Stimulated activated naive CD8-positive, alpha-beta T cell treated with anti-CD3 and anti-CD28 coated beads, Interleukin-15, Interleukin-2, amounts not matched to agents 100 ng/mL and 50 ng/mL, for 24 hours (primary cell): ENCODE measurements around the gene ULK4.
"Not testable (repeated sequence)": the region's sequence is repeated elsewhere in the genome, so short reads cannot be mapped to it uniquely, and the experiment has no call there.

Experiments used
- H3K27ac Mint-ChIP-seq: one replicate; pipeline ENCODE4 v1.8.0; 2021; ENCODE audit warnings: mild to moderate bottlenecking, mixed read lengths
- H3K27me3 Mint-ChIP-seq: one replicate; pipeline ENCODE4 v1.8.0; 2021; ENCODE audit warnings: mixed read lengths
- H3K36me3 Mint-ChIP-seq: one replicate; pipeline ENCODE4 v1.8.0; 2021; ENCODE audit warnings: low read depth, mixed read lengths
- H3K4me1 Mint-ChIP-seq: one replicate; pipeline ENCODE4 v1.8.0; 2021; ENCODE audit warnings: low read depth, mixed read lengths
- H3K4me3 Mint-ChIP-seq: one replicate; pipeline ENCODE4 v1.8.0; 2021; ENCODE audit warnings: mild to moderate bottlenecking, mixed read lengths
- H3K9me3 Mint-ChIP-seq: one replicate; pipeline ENCODE4 v1.8.0; 2021; ENCODE audit warnings: mixed read lengths

ULK4 gene

GRCh38 chr3:41977401-41977800 is 15.5 kb upstream of the ULK4 start:
- H3K27me3 Mint-ChIP-seq, H3K4me1 Mint-ChIP-seq, H3K4me3 Mint-ChIP-seq, H3K36me3 Mint-ChIP-seq, H3K27ac Mint-ChIP-seq, H3K9me3 Mint-ChIP-seq: not testable (repeated sequence)

- Mint-ChIP-seq H3K27ac (no peak overlapping the region), H3K4me1 (no peaks in the 10 kb centered on the region), H3K36me3 (no peaks in the 10 kb centered on the region), H3K27me3 (peaks cover 3% of the 10 kb centered on the region), H3K9me3 (no peaks in the 10 kb centered on the region), H3K4me3 (no peak overlapping the region)
These were observed 13.7 kb upstream of the ULK4 start for GRCh38 chr3:41975416-41976103.

DNA sequence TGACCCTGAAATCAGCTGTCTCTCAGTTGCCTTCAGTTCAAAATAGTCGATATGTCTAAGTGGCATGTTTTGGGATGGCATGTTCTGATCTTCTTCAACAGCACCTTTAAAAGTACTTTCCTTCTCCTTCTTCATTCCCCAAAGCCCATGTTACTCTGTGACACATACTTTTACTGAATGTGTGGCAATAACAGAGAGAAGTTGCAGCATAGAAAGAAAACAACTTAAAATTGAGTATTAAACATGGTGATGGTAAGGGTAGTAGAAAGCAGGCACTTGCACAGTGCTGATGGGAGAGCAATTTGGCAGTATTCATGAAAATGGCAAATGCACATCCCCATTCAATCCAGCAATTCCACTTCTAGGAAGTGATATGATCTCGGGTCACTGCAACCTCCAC is 12.3 kb upstream of the ULK4 start:
- H3K4me3 Mint-ChIP-seq: no peak overlapping the region
- H3K36me3 Mint-ChIP-seq: no peaks in the 10 kb centered on the region
- H3K9me3 Mint-ChIP-seq: no peaks in the 10 kb centered on the region
- peaks cover 3% of the 10 kb centered on the region for H3K27me3 Mint-ChIP-seq
- no peak overlapping the region for H3K27ac Mint-ChIP-seq
- H3K4me1 Mint-ChIP-seq: no peaks in the 10 kb centered on the region

GRCh38 chr3:41972802-41973201 is 10.9 kb upstream of the ULK4 start:
- Mint-ChIP-seq H3K4me1 (no peaks in the 10 kb centered on the region), H3K4me3 (no peak overlapping the region), H3K9me3 (no peaks in the 10 kb centered on the region), H3K36me3 (no peaks in the 10 kb centered on the region), H3K27me3 (peaks cover 3% of the 10 kb centered on the region), H3K27ac (no peak overlapping the region)

DNA sequence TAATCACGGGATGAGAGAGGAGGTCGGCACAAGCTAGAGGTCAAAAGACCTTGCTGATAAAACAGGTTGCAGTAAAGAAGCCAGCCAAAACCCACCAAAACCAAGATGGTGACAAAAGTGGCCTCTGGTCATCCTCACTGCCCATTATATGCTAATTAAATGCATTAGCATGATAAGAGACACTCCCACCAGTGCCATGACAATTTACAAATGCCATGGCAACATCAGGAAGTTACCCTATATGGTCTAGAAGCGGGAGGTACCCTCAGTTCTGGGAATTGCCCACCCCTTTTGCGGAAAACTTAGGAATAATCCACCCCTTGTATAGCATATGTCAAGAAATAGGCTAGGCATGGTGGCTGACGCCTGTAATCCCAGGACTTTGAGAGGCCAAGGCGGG is 4.3 kb upstream of the ULK4 start:
- Mint-ChIP-seq H3K4me1 (peaks cover 9% of the 10 kb centered on the region), H3K9me3 (no peaks in the 10 kb centered on the region), H3K27ac (no peak overlapping the region), H3K27me3 (no peaks in the 10 kb centered on the region), H3K36me3 (no peaks in the 10 kb centered on the region), H3K4me3 (no peak overlapping the region)

DNA sequence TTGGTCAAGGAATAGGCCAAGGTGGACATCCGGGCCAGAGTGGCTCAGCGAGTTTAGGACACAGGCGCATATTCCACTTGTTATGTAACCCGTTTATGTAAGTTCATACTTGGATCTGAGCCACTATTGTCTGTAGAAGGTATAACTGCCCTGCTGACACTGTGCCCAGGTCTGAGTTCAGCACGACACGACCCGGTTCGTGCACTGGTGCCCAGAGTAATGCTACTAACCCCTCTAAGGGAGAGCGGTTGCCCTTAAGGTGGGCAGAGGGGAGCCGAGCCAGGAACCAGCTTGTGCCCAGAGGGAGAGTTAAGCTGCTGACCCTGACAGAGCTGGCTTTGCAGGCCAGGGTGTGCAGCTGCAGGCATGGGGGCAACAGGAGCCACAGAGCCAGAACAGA is 1.9 kb upstream of the ULK4 start:
- H3K27me3 Mint-ChIP-seq: no peaks in the 10 kb centered on the region
- H3K27ac Mint-ChIP-seq: no peak overlapping the region
- no peaks in the 10 kb centered on the region for H3K36me3 Mint-ChIP-seq
- H3K9me3 Mint-ChIP-seq: no peaks in the 10 kb centered on the region
- peaks cover 18% of the 10 kb centered on the region for H3K4me1 Mint-ChIP-seq
- no peak overlapping the region for H3K4me3 Mint-ChIP-seq

GRCh38 chr3:41960826-41961750 is 815 bp downstream of the ULK4 start:
- Mint-ChIP-seq H3K4me3 (peak overlapping the region; percentile 92), H3K27ac (peak overlapping the region; percentile 97)

GRCh38 chr3:41956574-41956973 is 5.3 kb downstream of the ULK4 start:
- H3K36me3 Mint-ChIP-seq: no peaks in the 10 kb centered on the region

More at GRCh38 chr3:41960826-41961750, 815 bp downstream of the ULK4 start:
- H3K27me3 Mint-ChIP-seq: no peaks in the 10 kb centered on the region
- no peaks in the 10 kb centered on the region for H3K36me3 Mint-ChIP-seq
- H3K9me3 Mint-ChIP-seq: no peaks in the 10 kb centered on the region
- peaks cover 20% of the 10 kb centered on the region for H3K4me1 Mint-ChIP-seq

DNA sequence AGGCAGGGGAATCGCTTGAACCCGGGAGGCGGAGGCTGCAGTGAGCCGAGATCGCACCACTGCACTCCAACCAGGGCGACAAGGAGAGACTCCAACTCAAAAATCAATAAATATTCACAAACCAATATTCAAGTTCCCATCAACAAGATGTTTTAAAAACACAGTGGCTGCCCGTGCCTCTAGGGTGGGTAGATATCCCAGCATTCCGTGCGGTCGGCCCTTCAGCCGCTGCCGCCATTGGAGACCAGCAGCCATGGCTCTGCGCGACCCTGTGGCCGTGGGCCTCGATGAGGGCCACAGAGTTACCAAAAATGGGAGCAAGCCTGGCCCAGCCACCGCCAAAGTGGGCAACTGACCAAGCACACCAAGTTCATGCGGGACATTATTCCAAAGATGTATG is 6.7 kb downstream of the ULK4 start:
- no peak overlapping the region for H3K4me3 Mint-ChIP-seq
- H3K27ac Mint-ChIP-seq: no peak overlapping the region
- peaks cover 5% of the 10 kb centered on the region for H3K4me1 Mint-ChIP-seq
- no peaks in the 10 kb centered on the region for H3K9me3 Mint-ChIP-seq
- H3K27me3 Mint-ChIP-seq: no peaks in the 10 kb centered on the region
- no peaks in the 10 kb centered on the region for H3K36me3 Mint-ChIP-seq

More at GRCh38 chr3:41956574-41956973, 5.3 kb downstream of the ULK4 start:
- no peak overlapping the region for H3K27ac Mint-ChIP-seq
- H3K9me3 Mint-ChIP-seq: no peaks in the 10 kb centered on the region
- no peaks in the 10 kb centered on the region for H3K27me3 Mint-ChIP-seq
- H3K4me3 Mint-ChIP-seq: no peak overlapping the region
- peaks cover 14% of the 10 kb centered on the region for H3K4me1 Mint-ChIP-seq

- Mint-ChIP-seq H3K36me3 (peaks cover 16% of the 10 kb centered on the region), H3K27ac (no peak overlapping the region), H3K27me3 (no peaks in the 10 kb centered on the region)
These were observed 18.5 kb downstream of the ULK4 start for GRCh38 chr3:41943311-41943843.

GRCh38 chr3:41940393-41940792 is 21.5 kb downstream of the ULK4 start:
- no peaks in the 10 kb centered on the region for H3K4me1 Mint-ChIP-seq
- H3K4me3 Mint-ChIP-seq: no peak overlapping the region
- H3K27me3 Mint-ChIP-seq: no peaks in the 10 kb centered on the region
- H3K27ac Mint-ChIP-seq: no peak overlapping the region
- H3K36me3 Mint-ChIP-seq: peaks cover 20% of the 10 kb centered on the region
- no peaks in the 10 kb centered on the region for H3K9me3 Mint-ChIP-seq

More at GRCh38 chr3:41943311-41943843, 18.5 kb downstream of the ULK4 start:
- no peaks in the 10 kb centered on the region for H3K4me1 Mint-ChIP-seq
- no peaks in the 10 kb centered on the region for H3K9me3 Mint-ChIP-seq
- no peak overlapping the region for H3K4me3 Mint-ChIP-seq

- no peaks in the 10 kb centered on the region for H3K27me3 Mint-ChIP-seq
- H3K9me3 Mint-ChIP-seq: no peaks in the 10 kb centered on the region
- peaks cover 22% of the 10 kb centered on the region for H3K36me3 Mint-ChIP-seq
- H3K27ac Mint-ChIP-seq: no peak overlapping the region
- no peaks in the 10 kb centered on the region for H3K4me1 Mint-ChIP-seq
- no peak overlapping the region for H3K4me3 Mint-ChIP-seq
These were observed 25.5 kb downstream of the ULK4 start for GRCh38 chr3:41936384-41936783.

- H3K36me3 Mint-ChIP-seq: peaks cover 43% of the 10 kb centered on the region
These were observed 28.7 kb downstream of the ULK4 start for GRCh38 chr3:41933154-41933676.

GRCh38 chr3:41932464-41932863 is 29.4 kb downstream of the ULK4 start:
- Mint-ChIP-seq H3K4me1 (no peaks in the 10 kb centered on the region), H3K4me3 (no peak overlapping the region), H3K27me3 (no peaks in the 10 kb centered on the region), H3K9me3 (no peaks in the 10 kb centered on the region), H3K36me3 (peaks cover 40% of the 10 kb centered on the region), H3K27ac (no peak overlapping the region)

More at GRCh38 chr3:41933154-41933676, 28.7 kb downstream of the ULK4 start:
- Mint-ChIP-seq H3K27ac (no peak overlapping the region), H3K4me1 (no peaks in the 10 kb centered on the region), H3K9me3 (no peaks in the 10 kb centered on the region), H3K27me3 (no peaks in the 10 kb centered on the region), H3K4me3 (no peak overlapping the region)

GRCh38 chr3:41920406-41920965 is 41.4 kb downstream of the ULK4 start:
- H3K9me3 Mint-ChIP-seq: no peaks in the 10 kb centered on the region
- H3K27me3 Mint-ChIP-seq: no peaks in the 10 kb centered on the region
- H3K4me3 Mint-ChIP-seq: no peak overlapping the region
- H3K36me3 Mint-ChIP-seq: no peaks in the 10 kb centered on the region
- no peaks in the 10 kb centered on the region for H3K4me1 Mint-ChIP-seq
- no peak overlapping the region for H3K27ac Mint-ChIP-seq
